GM18499 (cell line): ENCODE results near the gene PTX4.

Experiments
- ATAC-seq: cut with Tn5 transposase; IDR thresholded peaks from one replicate; pipeline ENCODE4 v1.9.1; 2021; ENCODE audit warnings: moderate number of reproducible peaks; ENCODE audit not compliant: insufficient read depth, unreplicated experiment

Gene PTX4

GRCh38 chr16:1525871-1526607, 37.3 kb upstream of the PTX4 start:
- no peak for ATAC-seq

GRCh38 chr16:1524366-1524765, 35.6 kb upstream of the PTX4 start:
- no peak for ATAC-seq

- no peak for ATAC-seq
Measured at GRCh38 chr16:1523581-1524245, 35.0 kb upstream of the PTX4 start.

GRCh38 chr16:1520461-1520860, 31.7 kb upstream of the PTX4 start:
- ATAC-seq: no peak

GRCh38 chr16:1519831-1520230, 31.1 kb upstream of the PTX4 start:
- no peak for ATAC-seq

- ATAC-seq: no peak
Measured at GRCh38 chr16:1518626-1519135, 29.9 kb upstream of the PTX4 start.

- no peak for ATAC-seq
Measured at GRCh38 chr16:1514507-1514906, 25.8 kb upstream of the PTX4 start.

GRCh38 chr16:1512774-1513173, 24.0 kb upstream of the PTX4 start:
- ATAC-seq: no peak

GRCh38 chr16:1511662-1512569, 23.2 kb upstream of the PTX4 start:
- ATAC-seq: no peak

- ATAC-seq: no peak
Measured at GRCh38 chr16:1510941-1511351, 22.2 kb upstream of the PTX4 start.

- no peak for ATAC-seq
Measured at GRCh38 chr16:1510272-1510671, 21.5 kb upstream of the PTX4 start.

- no peak for ATAC-seq
Measured at GRCh38 chr16:1509307-1510221, 20.8 kb upstream of the PTX4 start.

- no peak for ATAC-seq
Measured at GRCh38 chr16:1508494-1509187, 19.9 kb upstream of the PTX4 start.

GRCh38 chr16:1506494-1507213, 17.9 kb upstream of the PTX4 start:
- ATAC-seq: no peak

- no peak for ATAC-seq
Measured at GRCh38 chr16:1505912-1506311, 17.2 kb upstream of the PTX4 start.

GRCh38 chr16:1505073-1505844, 16.5 kb upstream of the PTX4 start:
- no peak for ATAC-seq

- no peak for ATAC-seq
Measured at GRCh38 chr16:1503110-1503955, 14.6 kb upstream of the PTX4 start.
